Stimulated activated CD4-positive, alpha-beta T cell treated with anti-CD3 and anti-CD28 coated beads, TNF-alpha, amount 100 ng/mL, for 48 hours (primary cell): ENCODE data around the gene TELO2.

Experiments
- DNase-seq, 3 donors: peaks; one replicate each; pipeline ENCODE4 v3.0.0-alpha.2; 2020; ENCODE audit warnings: low read depth in 3 of 3

The TELO2 gene

GRCh38 chr16:1535391-1536291, 42.5 kb downstream of the TELO2 start:
- no peak for DNase-seq

- no peak for DNase-seq
Measured at GRCh38 chr16:1536601-1537000, 43.4 kb downstream of the TELO2 start.

- DNase-seq: no peak
Measured at GRCh38 chr16:1537138-1537577, 44.0 kb downstream of the TELO2 start.

- DNase-seq: no peak
Measured at GRCh38 chr16:1537763-1538289, 44.7 kb downstream of the TELO2 start.

GRCh38 chr16:1538804-1539520, 45.8 kb downstream of the TELO2 start:
- DNase-seq: no peak

GRCh38 chr16:1539720-1540555, 46.8 kb downstream of the TELO2 start:
- no peak for DNase-seq

GRCh38 chr16:1540556-1540855, 47.3 kb downstream of the TELO2 start:
- no peak for DNase-seq

- DNase-seq: no peak
Measured at GRCh38 chr16:1541293-1542165, 48.4 kb downstream of the TELO2 start.

- no peak for DNase-seq
Measured at GRCh38 chr16:1542166-1542500, 49.0 kb downstream of the TELO2 start.

GRCh38 chr16:1542533-1542932, 49.4 kb downstream of the TELO2 start:
- DNase-seq: no peak

- peak in 2 of 3 donors; percentile 52 to 69 for DNase-seq
Measured at GRCh38 chr16:1543085-1543896, 50.1 kb downstream of the TELO2 start.

GRCh38 chr16:1545044-1546040, 52.2 kb downstream of the TELO2 start:
- DNase-seq: no peak

GRCh38 chr16:1546430-1546829, 53.3 kb downstream of the TELO2 start:
- no peak for DNase-seq

- DNase-seq: no peak
Measured at GRCh38 chr16:1548233-1548632, 55.1 kb downstream of the TELO2 start.

GRCh38 chr16:1548727-1549126, 55.6 kb downstream of the TELO2 start:
- no peak for DNase-seq

- DNase-seq: no peak
Measured at GRCh38 chr16:1550069-1550468, 56.9 kb downstream of the TELO2 start.

GRCh38 chr16:1550696-1551095, 57.5 kb downstream of the TELO2 start:
- DNase-seq: no peak

- DNase-seq: no peak
Measured at GRCh38 chr16:1551166-1551565, 58.0 kb downstream of the TELO2 start.

GRCh38 chr16:1552129-1552528, 59.0 kb downstream of the TELO2 start:
- no peak for DNase-seq
